GM21367 (cell line): ENCODE results near the gene FCER1A.
"Not testable (repeated sequence)": the region's sequence is repeated elsewhere in the genome, so short reads cannot be mapped to it uniquely, and the experiment has no call there.

Experiments
- ATAC-seq: cut with Tn5 transposase; IDR thresholded peaks from one replicate; pipeline ENCODE4 v1.9.1; 2021; ENCODE audit not compliant: unreplicated experiment

Gene FCER1A

DNA sequence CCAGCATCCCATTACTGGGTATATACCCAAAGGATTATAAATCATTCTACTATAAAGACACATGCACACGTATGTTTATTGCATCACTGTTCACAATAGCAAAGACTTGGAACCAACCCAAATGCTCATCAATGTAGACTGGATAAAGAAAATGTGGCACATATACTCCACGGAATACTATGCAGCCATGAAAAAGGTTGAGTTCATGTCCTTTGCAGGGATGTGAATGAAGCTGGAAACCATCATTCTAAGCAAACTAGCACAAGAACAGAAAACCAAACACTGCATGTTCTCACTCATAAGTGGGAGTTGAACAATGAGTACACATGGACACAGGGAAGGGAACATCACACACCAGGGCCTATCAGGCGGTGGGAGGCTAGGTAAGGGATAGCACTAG is 47.2 kb downstream of the FCER1A start:
- not testable (repeated sequence) for ATAC-seq

DNA sequence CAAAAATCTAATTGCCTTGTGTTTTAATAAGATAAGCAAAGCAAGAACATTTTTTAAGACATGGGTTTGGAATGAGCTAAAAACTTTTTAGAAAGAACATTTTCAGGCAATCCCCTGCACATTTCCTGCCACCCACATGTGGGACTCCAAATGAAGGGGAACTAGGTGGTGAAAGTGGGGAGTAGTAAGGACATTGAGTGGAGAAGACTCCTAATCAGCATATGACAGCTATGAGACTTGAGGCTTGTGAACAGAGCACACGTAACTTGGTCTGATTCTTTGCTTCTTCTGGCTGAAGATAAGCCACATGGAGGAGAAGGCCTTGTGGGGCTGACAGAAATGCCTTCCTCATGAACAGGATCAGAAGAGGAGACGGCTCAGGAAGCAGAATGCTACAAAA is 50.3 kb downstream of the FCER1A start:
- ATAC-seq: no peak
